Activated gamma-delta T cell treated with anti-CD3 and anti-CD28 coated beads, Interleukin-2, amount 50 U/mL, for 16 hours (primary cell): ENCODE measurements around the gene LDLRAD3.

Source experiments
- DNase-seq: peaks from one replicate; pipeline ENCODE4 v3.0.0-alpha.2; 2020; ENCODE audit warnings: low read depth

The LDLRAD3 gene

GRCh38 chr11:35927682-35928081, 16.2 kb upstream of the LDLRAD3 start:
- no peak for DNase-seq

DNA sequence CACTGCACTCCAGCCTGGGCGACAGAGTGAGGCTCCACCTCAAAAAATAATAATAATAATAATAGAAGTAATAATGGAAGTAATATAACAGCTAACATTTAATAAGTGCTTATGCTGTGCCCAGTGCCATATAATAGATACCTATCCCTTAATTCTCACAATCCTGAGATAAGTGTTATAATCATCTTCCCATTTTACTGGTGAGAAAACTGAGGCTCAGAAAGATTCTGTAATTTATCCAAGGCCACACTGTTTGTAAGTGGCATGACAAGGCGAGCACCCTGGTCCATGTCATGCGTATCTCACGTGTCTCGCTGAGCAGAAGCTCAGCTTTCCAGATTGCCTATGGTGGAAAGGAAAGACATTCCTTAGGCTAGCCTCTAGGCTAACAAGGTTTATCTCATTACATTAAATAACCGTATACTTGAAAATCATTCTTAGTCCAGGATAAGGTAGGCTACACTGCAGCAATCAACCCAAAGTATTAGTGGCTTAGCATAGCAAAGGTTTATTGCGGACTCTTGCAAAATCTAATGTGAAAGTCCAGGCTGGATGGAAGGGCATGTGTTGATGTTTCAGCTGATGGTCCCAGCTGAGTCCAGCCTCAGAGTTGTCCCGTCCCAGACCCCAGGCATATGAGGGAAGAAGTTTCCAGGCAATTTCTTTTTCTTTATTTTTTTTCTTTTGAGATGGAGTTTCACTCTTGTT, 15.0 kb upstream of the LDLRAD3 start:
- no peak for DNase-seq

DNA sequence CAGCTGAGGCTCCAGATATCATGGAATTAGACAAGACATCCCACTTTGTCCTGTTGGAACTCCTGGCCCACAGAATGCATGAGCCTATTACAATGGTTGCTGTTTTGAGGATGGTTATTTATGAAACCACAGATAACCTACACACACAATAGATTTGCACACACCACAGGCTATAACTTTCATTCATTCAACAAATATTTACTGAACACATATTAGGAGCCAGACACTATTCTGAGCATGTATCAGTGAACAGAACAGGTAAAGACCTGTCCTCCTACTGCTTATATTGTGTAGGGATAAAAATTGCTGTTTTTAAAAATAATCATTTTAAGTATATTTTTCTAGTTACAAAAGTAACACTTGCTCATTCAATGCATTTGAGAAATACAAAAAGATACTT, 13.4 kb upstream of the LDLRAD3 start:
- no peak for DNase-seq

GRCh38 chr11:35932121-35932520, 11.7 kb upstream of the LDLRAD3 start:
- no peak for DNase-seq

DNA sequence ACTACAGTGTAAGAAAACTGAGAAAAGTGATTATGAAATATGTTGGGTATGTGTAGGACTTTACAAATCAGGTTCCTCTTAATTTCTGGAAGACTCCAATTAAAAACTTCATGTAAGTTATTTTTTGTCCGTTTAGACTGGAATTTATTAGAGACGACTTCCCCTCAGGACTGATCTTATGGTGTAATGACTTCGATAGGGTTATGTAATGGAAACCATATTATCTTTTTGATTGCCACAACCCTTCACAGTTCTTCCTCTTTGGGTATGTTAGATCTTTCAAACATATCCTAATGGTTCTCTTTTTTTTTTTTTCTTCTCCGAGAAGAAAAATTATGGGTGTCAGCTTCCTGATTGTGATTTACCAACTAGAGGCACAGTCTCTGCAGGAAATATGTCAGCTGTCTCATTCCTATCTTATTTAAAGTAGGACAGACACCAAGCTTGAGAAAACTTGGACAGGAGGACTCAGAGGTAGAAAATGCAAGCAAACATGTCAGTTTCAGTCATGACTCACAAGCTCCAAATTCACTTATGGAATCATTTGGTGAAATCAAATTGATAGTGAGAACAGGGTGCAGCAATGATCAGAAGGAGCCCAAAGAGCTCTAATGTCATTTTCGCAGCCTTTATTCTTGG, 11.1 kb upstream of the LDLRAD3 start:
- no peak for DNase-seq

- DNase-seq: no peak
Measured at GRCh38 chr11:35933320-35933871, 10.5 kb upstream of the LDLRAD3 start.

DNA sequence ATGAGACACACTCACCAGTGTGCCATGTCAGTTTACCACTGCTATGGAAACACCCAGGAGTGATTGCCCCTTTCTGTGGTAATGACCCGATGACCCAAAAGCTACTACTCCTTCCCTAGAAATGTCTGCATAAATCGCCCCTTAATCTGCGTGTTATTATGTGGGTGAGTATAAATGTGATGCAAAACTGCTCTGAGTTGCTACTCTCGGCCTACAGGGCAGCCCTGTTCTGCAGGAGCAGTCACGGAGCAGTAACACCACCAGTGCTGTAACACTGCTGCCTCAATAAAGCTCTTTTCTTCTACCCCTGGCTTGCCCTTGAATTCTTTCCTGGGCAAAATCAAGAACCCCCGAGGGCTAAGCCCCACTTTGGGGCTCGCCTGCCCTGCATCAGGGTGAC, 9.6 kb upstream of the LDLRAD3 start:
- DNase-seq: no peak

- no peak for DNase-seq
Measured at GRCh38 chr11:35934981-35935380, 8.9 kb upstream of the LDLRAD3 start.

DNA sequence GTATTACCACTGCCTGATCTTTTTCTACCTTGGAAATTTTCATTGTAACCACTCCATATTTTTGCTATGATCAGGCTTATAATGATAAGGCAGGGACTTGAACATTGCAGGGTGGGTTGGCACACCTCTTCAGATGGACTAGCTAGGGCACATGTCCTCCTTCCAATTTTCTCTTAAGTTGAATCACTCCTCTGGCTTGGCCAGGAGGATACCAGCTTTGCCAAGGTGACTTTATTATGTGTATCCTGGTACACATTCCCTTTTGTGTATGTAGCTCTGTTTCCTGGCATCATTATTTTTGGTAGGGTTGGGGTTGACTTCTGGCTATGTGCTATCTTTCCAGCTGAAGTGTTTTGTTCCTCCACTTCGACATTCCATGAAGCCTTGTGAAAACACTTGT, 8.5 kb upstream of the LDLRAD3 start:
- no peak for DNase-seq

DNA sequence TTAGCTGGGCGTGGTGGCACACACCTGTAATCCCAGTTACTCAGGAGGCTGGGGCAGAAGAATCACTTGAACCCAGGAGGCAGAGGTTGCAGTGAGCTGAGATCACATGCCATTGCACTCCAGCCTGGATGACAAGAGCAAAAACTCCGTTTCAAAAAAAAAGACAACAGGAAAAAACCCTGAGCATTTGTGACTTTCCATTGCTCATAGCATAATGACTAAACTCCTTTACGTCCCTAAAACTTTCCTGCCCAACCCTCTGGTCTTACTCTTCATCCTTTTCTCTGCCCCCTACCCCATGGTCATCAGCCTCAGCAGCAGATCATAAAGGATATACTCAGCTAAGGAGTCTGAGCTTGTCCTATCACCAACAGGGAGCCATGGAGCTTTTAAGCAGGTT, 6.8 kb upstream of the LDLRAD3 start:
- no peak for DNase-seq

DNA sequence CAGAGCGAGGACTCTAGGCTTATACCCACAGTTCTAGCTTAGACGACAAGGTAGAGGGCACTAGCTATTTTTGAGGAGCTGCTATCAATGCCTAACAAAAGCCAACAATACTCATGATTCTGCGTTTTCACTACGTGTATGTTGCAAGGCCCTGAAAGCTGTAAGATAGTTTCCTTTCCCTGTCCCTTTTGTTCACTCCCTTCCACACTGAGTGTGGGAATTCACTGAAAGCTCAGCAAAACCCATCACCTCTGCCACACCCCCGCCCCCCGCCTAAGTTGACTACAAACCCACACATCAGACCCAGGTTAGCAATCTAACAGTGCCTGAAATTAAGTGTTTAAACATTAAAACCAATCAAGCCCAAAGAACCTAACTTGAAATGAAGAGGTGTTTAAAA, 6.2 kb upstream of the LDLRAD3 start:
- no peak for DNase-seq

GRCh38 chr11:35938231-35938630, 5.6 kb upstream of the LDLRAD3 start:
- DNase-seq: no peak

DNA sequence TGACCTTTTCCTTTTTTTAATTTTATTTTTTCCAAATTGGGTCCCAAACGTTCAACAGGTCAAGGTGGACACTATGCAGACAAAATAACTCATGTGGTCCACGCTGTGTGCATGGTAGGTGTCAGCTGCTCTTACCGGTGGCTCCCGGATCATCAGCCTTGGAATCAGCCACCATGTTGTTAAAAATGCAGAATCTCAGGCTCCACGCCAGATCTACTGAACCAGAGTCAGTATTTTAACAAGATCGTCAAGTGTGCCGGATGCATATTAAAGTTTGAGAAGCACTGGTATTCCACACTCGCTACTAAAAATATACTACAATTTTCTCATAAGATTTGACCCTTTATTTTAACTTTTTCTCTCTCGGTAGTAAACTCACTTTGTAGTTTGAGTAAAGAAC, 553 bp upstream of the LDLRAD3 start:
- DNase-seq: no peak

DNA sequence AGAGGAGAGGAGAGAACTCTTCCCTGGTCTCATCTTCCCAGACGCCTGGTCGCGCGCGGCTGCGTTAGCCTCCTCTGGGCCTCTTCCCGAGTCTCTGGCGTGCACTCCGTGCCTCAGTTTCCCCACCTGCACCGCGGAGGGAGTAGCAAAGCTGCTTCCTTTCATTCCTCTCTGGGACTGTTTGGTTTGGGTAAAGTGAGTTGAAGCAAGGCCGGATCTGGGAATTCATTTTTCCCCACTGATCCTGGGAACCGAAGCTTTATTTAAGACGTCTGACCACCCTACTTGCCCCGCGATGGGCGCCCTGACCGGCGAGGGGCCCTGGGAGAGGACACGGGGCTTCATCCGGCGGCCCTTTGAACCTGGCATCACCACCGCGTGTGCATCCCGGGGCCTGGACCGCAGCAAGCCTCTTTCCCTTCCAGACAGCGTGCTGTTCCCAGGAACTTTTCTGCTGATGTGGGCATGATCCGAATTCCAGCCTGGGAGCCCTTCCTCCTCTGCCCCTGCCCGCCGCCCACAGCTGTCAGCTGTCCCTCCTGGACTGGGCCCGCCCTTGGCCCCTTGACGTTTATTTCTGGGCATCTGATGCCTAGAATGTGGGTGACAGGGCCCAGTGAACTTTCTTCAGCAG, 758 bp downstream of the LDLRAD3 start:
- no peak for DNase-seq

GRCh38 chr11:35945137-35945518, 1.3 kb downstream of the LDLRAD3 start:
- no peak for DNase-seq

DNA sequence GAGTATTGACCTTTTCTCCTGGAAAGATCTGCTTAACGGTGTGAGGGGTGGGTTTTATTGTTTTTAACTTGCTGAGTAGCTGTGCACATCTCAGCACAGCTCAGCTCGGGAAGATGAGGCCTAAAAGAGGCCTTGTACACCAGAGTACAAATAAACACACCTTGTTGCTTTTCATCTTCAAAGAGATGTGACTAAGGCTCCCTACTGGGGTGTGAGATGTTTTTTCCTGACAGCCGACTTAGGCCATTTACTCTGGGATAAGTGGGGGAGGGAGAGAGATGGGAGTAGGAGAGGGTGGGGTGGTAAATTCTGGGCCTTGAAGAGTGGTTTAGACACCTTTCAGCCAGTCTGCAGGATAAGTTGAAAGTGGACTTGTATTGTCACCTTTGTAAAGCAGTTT, 2.9 kb downstream of the LDLRAD3 start:
- DNase-seq: no peak

DNA sequence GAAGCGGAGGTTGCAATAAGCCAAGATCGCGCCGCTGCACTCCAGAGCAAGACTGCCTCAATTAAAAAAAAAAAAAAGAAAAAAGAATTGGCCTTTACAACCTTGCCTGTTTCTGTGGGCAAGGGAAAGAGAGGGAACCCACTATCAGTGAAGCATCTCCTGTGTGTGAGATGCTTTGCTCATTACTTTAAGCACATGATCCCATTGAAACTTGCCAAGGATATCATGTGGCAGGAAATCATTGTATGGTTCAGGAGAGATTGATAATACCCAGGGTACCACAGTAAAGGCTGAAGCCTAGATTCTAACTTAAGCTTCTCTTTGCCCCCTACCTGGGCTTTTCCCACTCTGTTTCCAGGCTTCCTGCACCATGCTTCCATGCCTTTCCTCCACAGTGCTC, 3.6 kb downstream of the LDLRAD3 start:
- DNase-seq: no peak

GRCh38 chr11:35949242-35949641, 5.4 kb downstream of the LDLRAD3 start:
- DNase-seq: no peak

DNA sequence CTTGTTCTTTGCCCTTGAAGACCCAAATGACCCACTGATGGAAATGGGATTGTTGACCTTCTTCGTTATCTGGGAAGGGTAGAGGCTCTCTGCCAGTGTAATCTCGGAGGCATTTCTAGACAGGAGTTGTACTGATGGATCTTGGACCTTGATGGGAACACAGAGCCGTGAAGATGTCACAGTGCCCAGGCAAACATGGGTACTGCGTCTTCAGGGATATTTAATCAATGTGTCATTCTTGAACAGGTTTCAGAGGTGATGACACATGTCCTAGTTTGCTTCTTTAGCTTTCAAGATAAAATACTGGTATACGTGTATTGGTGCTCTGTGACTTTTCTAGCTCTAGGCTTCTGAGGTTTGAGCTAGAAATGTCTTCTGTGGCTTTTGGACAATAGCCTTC, 6.2 kb downstream of the LDLRAD3 start:
- DNase-seq: no peak

- DNase-seq: no peak
Measured at GRCh38 chr11:35951680-35952079, 7.8 kb downstream of the LDLRAD3 start.

DNA sequence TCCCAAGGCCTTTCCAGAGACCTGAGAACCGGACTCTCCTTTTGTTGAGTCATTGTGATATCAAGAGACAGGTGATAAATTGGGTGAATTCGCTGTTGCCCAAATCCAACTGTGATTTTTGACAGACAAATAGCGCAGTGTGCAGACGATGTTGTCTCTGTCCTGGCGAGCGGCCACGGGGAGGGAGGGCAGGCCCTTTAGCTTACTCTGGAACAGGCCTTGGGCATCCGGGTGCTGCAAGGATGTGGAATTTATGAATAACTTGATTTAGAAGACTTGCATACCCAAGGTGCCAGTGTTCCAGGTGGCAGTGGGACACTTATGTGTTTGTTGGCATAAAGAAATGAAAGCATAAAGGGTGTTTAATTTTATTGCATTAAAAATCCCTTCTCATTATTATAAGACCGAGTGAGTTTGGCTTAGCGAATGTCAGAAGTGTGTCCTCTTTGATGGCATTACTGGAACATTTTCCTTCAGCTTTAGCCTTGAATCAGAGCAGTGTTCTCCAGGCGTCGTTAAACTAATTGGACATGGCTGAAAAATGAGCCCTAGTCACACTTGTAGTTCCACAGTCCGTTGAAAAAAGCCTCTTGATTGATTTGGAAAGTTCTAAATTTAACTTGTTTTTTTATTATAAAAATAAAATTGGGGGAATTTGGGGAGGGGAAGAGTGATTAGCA, 9.4 kb downstream of the LDLRAD3 start:
- DNase-seq: no peak

DNA sequence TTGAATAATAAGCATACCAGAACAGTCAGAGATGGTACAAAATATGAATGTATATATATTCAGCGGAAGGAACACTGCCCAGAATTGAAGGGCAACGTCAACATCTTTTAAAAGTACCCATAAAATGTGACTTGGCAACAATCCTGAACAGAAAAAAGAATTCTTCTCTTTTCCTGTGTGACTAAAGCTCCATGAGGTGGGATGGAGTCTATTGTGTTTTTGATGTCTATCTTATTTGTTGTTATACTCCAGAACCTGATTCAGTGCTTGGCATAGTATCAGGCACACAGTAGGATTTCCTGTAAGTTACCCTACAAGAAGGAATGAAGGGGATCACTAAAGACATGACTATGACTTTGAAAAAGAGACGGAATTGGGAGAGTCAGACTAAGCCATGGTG, 10.3 kb downstream of the LDLRAD3 start:
- DNase-seq: no peak

GRCh38 chr11:35955636-35956035, 11.8 kb downstream of the LDLRAD3 start:
- DNase-seq: no peak
